Activated CD8-positive, alpha-beta memory T cell treated with anti-CD3 and anti-CD28 coated beads, Interleukin-2, amount 50 U/mL, for 24 hours (primary cell): ENCODE results near the gene EXOC1.

Source experiments
- DNase-seq: peaks from one replicate; pipeline ENCODE4 v3.0.0-alpha.2; 2020; ENCODE audit errors: extremely low read depth

Gene EXOC1

GRCh38 chr4:55949482-55949802, 96.0 kb downstream of the EXOC1 start:
- DNase-seq, result no peak

DNA sequence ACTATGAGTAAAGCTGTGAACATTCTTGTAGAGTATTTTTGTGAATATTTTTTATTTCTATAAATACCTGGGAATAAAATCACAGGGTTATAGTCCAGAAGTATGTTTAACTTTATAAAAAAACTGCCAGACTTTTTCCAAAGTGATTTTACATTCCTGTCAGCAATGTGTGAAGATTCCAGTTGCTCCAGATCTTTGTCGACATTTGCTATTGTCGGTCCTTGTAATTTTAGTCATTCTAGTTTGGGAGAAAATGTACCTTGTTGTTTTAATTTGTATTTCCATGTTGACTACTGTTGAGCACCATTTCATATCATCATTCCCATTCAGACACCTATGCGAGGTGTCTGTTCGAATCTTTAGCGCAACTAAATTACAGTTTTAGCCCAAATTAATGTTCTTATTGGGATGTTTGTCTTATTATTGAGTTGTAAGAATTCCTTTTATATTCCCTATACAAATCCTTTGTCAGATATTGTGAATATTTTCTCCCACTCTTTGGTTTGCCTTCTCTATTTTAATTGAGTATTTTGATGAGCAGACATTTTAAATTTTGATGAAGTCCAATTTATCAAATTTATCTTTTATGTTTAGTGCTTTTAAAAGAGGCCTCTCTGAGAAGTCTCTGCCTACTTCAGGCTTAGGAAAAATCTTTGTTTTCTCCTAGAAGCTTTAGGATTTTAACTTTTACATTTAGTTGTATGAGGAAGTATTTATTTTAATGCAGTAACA, 97.9 kb downstream of the EXOC1 start:
- DNase-seq, result no peak
